ENCODE results near the gene PARD6A.

PARD6A gene

GRCh38 chr16:67654403-67654911 lies 6.3 kb upstream of the PARD6A start:
- no peak for DNase-seq (ENCODE audit: low spot score)

GRCh38 chr16:67655363-67655762 lies 5.4 kb upstream of the PARD6A start:
- DNase-seq (ENCODE audit: low spot score): no peak

GRCh38 chr16:67656344-67657016 lies 4.3 kb upstream of the PARD6A start:
- DNase-seq (ENCODE audit: low spot score): no peak

- no peak for DNase-seq (ENCODE audit: low spot score)
Measured at GRCh38 chr16:67657017-67657608, 3.6 kb upstream of the PARD6A start.

GRCh38 chr16:67657751-67658518 lies 2.8 kb upstream of the PARD6A start:
- DNase-seq (ENCODE audit: low spot score): no peak

GRCh38 chr16:67658849-67659674 lies 1.7 kb upstream of the PARD6A start:
- DNase-seq (ENCODE audit: low spot score): no peak

GRCh38 chr16:67659675-67660563 lies 841 bp upstream of the PARD6A start, which contains the start of gene ACD:
Gene ACD (minus strand): TSS chr16:67660260. CDS start chr16:67660220, 40 bp downstream.
- DNase-seq (ENCODE audit: low spot score): peak; percentile 96

- no peak for DNase-seq (ENCODE audit: low spot score)
Measured at GRCh38 chr16:67661101-67661761, 471 bp downstream of the PARD6A start.

GRCh38 chr16:67661886-67662652 lies 1.3 kb downstream of the PARD6A start:
- DNase-seq (ENCODE audit: low spot score): no peak

- DNase-seq (ENCODE audit: low spot score): no peak
Measured at GRCh38 chr16:67662653-67663010, 1.9 kb downstream of the PARD6A start.

- peak; percentile 67 for DNase-seq (ENCODE audit: low spot score)
Measured at GRCh38 chr16:67663151-67663876, 2.6 kb downstream of the PARD6A start.

GRCh38 chr16:67663877-67664222 lies 3.1 kb downstream of the PARD6A start:
- DNase-seq (ENCODE audit: low spot score): no peak

- no peak for DNase-seq (ENCODE audit: low spot score)
Measured at GRCh38 chr16:67664258-67664657, 3.5 kb downstream of the PARD6A start.

GRCh38 chr16:67664871-67665270 lies 4.1 kb downstream of the PARD6A start:
- no peak for DNase-seq (ENCODE audit: low spot score)

GRCh38 chr16:67665598-67665997 lies 4.8 kb downstream of the PARD6A start:
- no peak for DNase-seq (ENCODE audit: low spot score)

- DNase-seq (ENCODE audit: low spot score): peak; percentile 54
Measured at GRCh38 chr16:67666032-67666551, 5.3 kb downstream of the PARD6A start.

GRCh38 chr16:67666559-67667452 lies 6.0 kb downstream of the PARD6A start, which contains the start of the genes C16orf86 and ENKD1:
Gene C16orf86 (plus strand): TSS chr16:67666814. CDS start chr16:67666971, 157 bp downstream.
Gene ENKD1 (minus strand): TSS chr16:67666750. CDS start chr16:67666442, 308 bp downstream.
- peak; percentile 93 for DNase-seq (ENCODE audit: low spot score)

- no peak for DNase-seq (ENCODE audit: low spot score)
Measured at GRCh38 chr16:67667453-67667816, 6.7 kb downstream of the PARD6A start.

Data from NAMALWA (cell line).